ENCODE data around the gene RBBP8NL.

GRCh38 chr20:62381202-62381797 lies 46.0 kb downstream of the RBBP8NL start:
- TF ChIP-seq POLR2A (IDR thresholded peaks at IDR 0.05; ENCODE audit: low read depth, low read length) (no peak), POLR2AphosphoS5 (IDR thresholded peaks at IDR 0.05; ENCODE audit: low read depth, low read length) (no peak)

All from GM12892 (cell line).